IMR-90 (cell line): ENCODE data around the gene RAD51B. TPM values are rescaled to one million over a fixed set of nuclear protein-coding genes. Genes with fewer than 3 reads are reported as not detected.

Source experiments
- ATAC-seq: fragments of 200-7000 bp; cut with Tn5 transposase; 2 replicates; pipeline ENCODE4 v1.9.1; 2020; ENCODE audit warnings: low read depth, mild to moderate bottlenecking, moderate library complexity
- BruUV-seq: library from RNA; stranded (reverse); fragments of 400-500 nt; replicated peaks from 2 replicates; lab custom pipeline; 2021; lab: Mats Ljungman, UMichigan
- CTCF ChIA-PET: fragments of 300-600 bp; formaldehyde crosslinking; extraction: SDS; loops from one replicate; lab custom pipeline; 2021; ENCODE audit warnings: antibody characterized with exemption; lab: Yijun Ruan, JAX
- POLR2A ChIA-PET: fragments of 300-600 bp; sonication (Branson Sonifier 250); formaldehyde crosslinking; loops from one replicate; lab custom pipeline; 2022; ENCODE audit warnings: antibody characterized with exemption; ENCODE audit not compliant: unreplicated experiment; lab: Charles Lee
- DNase-seq: peaks from one replicate; pipeline ENCODE4 v3.0.0; 2013
- H2AFZ ChIP-seq: replicated peaks from 2 replicates; pipeline ENCODE3; 2013; ENCODE audit warnings: low read length, mild to moderate bottlenecking; ENCODE audit not compliant: poor library complexity
- H2AK5ac ChIP-seq: 2 replicates; pipeline ENCODE4 v1.6.1; 2013; ENCODE audit warnings: low read depth, low read length, inconsistent platforms
- H2AK9ac ChIP-seq: replicated peaks from 2 replicates; pipeline ENCODE3; 2013; ENCODE audit warnings: mild to moderate bottlenecking, low read depth, low read length, moderate library complexity; ENCODE audit not compliant: poor library complexity
- H2BK120ac ChIP-seq: 2 replicates; pipeline ENCODE4 v1.6.1; 2013; ENCODE audit warnings: low read depth, low read length, inconsistent platforms
- H2BK15ac ChIP-seq: 3 replicates; pipeline ENCODE4 v1.6.1; 2013; ENCODE audit warnings: low read depth, low read length, inconsistent platforms
- H2BK20ac ChIP-seq: 2 replicates; pipeline ENCODE4 v1.6.1; 2013; ENCODE audit warnings: low read depth, mild to moderate bottlenecking, inconsistent platforms, low read length, moderate library complexity
- H2BK5ac ChIP-seq: 2 replicates; pipeline ENCODE4 v1.6.1; 2013; ENCODE audit warnings: mild to moderate bottlenecking, low read depth, low read length, inconsistent platforms; ENCODE audit not compliant: poor library complexity, severe bottlenecking
- H3K14ac ChIP-seq: replicated peaks from 2 replicates; pipeline ENCODE4 v1.6.1; 2013; ENCODE audit warnings: low read depth, low read length, inconsistent platforms
- H3K18ac ChIP-seq: 2 replicates; pipeline ENCODE4 v1.6.1; 2013; ENCODE audit warnings: low read depth, low read length, control low read depth
- H3K23ac ChIP-seq: 2 replicates; pipeline ENCODE4 v1.6.1; 2013; ENCODE audit warnings: low read depth, low read length, inconsistent platforms
- H3K27ac ChIP-seq: 2 replicates; pipeline ENCODE4 v1.5.1; 2013; ENCODE audit warnings: mild to moderate bottlenecking, control low read depth, low read length; ENCODE audit not compliant: insufficient read depth
- H3K27me3 ChIP-seq: 2 replicates; pipeline ENCODE4 v1.6.1; 2013; ENCODE audit warnings: low read length; ENCODE audit not compliant: control insufficient read depth, insufficient read depth
- H3K36me3 ChIP-seq: 2 replicates; pipeline ENCODE4 v1.6.1; 2013; ENCODE audit warnings: low read length, mixed read lengths; ENCODE audit not compliant: control insufficient read depth, insufficient read depth
- H3K4ac ChIP-seq: 2 replicates; pipeline ENCODE4 v1.6.1; 2013; ENCODE audit warnings: low read depth, low read length, inconsistent platforms
- H3K4me1 ChIP-seq: 2 replicates; pipeline ENCODE4 v1.6.1; 2013; ENCODE audit warnings: low read length, mixed read lengths; ENCODE audit not compliant: control insufficient read depth, insufficient read depth
- H3K4me2 ChIP-seq: 2 replicates; pipeline ENCODE4 v1.6.1; 2013; ENCODE audit warnings: low read depth, mild to moderate bottlenecking, control low read depth, low read length, moderate library complexity
- H3K4me3 ChIP-seq: 2 replicates; pipeline ENCODE4 v1.5.1; 2013; ENCODE audit warnings: low read depth, mild to moderate bottlenecking, control low read depth, low read length, moderate library complexity; ENCODE audit not compliant: insufficient read depth
- H3K56ac ChIP-seq: 2 replicates; pipeline ENCODE4 v1.6.1; 2013; ENCODE audit warnings: low read length, inconsistent platforms; ENCODE audit not compliant: insufficient read depth; ENCODE audit errors: extremely low read depth
- H3K79me1 ChIP-seq, 2 experiments: 2 replicates each; pipeline ENCODE4 v1.6.1; 2013; ENCODE audit warnings: low read length in 2 of 2, inconsistent platforms in 1 of 2, low read depth in 1 of 2
- H3K9ac ChIP-seq: 2 replicates; pipeline ENCODE4 v1.6.1; 2013; ENCODE audit warnings: low read depth, low read length, control low read depth
- H3K9me1 ChIP-seq: 2 replicates; pipeline ENCODE4 v1.6.1; 2013; ENCODE audit warnings: low read length, inconsistent platforms; ENCODE audit not compliant: insufficient read depth
- H3K9me3 ChIP-seq: 2 replicates; pipeline ENCODE4 v1.6.1; 2013; ENCODE audit warnings: low read length; ENCODE audit not compliant: control insufficient read depth, insufficient read depth
- H4K20me1 ChIP-seq: 2 replicates; pipeline ENCODE4 v1.6.1; 2013; ENCODE audit warnings: low read length, inconsistent platforms; ENCODE audit not compliant: insufficient read depth
- H4K5ac ChIP-seq: 2 replicates; pipeline ENCODE4 v1.6.1; 2013; ENCODE audit warnings: mild to moderate bottlenecking, low read depth, low read length, control low read depth
- H4K8ac ChIP-seq, 2 experiments: 2 replicates each; pipeline ENCODE4 v1.6.1; 2013; ENCODE audit warnings: low read depth in 2 of 2, low read length in 2 of 2, control low read depth in 1 of 2, inconsistent platforms in 1 of 2
- H4K91ac ChIP-seq: 2 replicates; pipeline ENCODE4 v1.6.1; 2013; ENCODE audit warnings: low read depth, low read length, inconsistent platforms; ENCODE audit not compliant: insufficient read depth
- BHLHE40 ChIP-seq: fragments of 150-350 bp; IDR thresholded peaks from 2 replicates; pipeline ENCODE4 v1.6.1; 2016; ENCODE audit warnings: mild to moderate bottlenecking, low read depth, low read length
- NFE2L2 ChIP-seq: fragments of 150-350 bp; IDR thresholded peaks from 2 replicates; pipeline ENCODE4 v1.6.1; 2016; ENCODE audit warnings: low read depth, mild to moderate bottlenecking, low read length
- RCOR1 ChIP-seq: IDR thresholded peaks from 2 replicates; pipeline ENCODE4 v1.6.1; 2012; ENCODE audit warnings: mild to moderate bottlenecking, low read length, improper control_type of control experiment; ENCODE audit not compliant: insufficient replicate concordance
- RFX5 ChIP-seq: IDR thresholded peaks from 2 replicates; pipeline ENCODE4 v1.8.0; 2012; ENCODE audit warnings: low read depth, mild to moderate bottlenecking, low read length, moderate library complexity
- WGBS, 2 experiments: methylation state at CpG; one replicate each; pipeline versions ENCODE4 v1.1.5 to v1.1.7; 2013; ENCODE audit warnings: missing lambda C conversion rate in 2 of 2; ENCODE audit not compliant: insufficient read length in 1 of 2; ENCODE audit errors: extremely low coverage in 2 of 2; 5-methylcytosine and 5-hydroxymethylcytosine counted together
- dilution Hi-C: fragments of 300-500 bp; cut with HindIII; formaldehyde crosslinking; loops from one replicate; pipeline ENCODE4 v1.14.3; 2018; ENCODE audit warnings: low sequenced_read_pairs; ENCODE audit not compliant: unreplicated experiment
- in situ Hi-C: fragments of 300-500 bp; cut with MboI; formaldehyde crosslinking; loops from 3 replicates; pipeline ENCODE4 v1.14.3; 2019; ENCODE audit warnings: low sequenced_read_pairs, inconsistent platforms, mixed read lengths
- intact Hi-C: fragments of 100-400 bp; cut with micrococcal nuclease; formaldehyde crosslinking; loops from 2 replicates; pipeline ENCODE4 v1.10.0; 2022
- polyA plus RNA-seq, 3 experiments: library from polyadenylated mRNA; depleted of rRNA; stranded (reverse); fragments of >200 nt; gene quantifications; 2 replicates each; pipeline ENCODE4 v1.2.3, GENCODE V29; 2012; ENCODE audit warnings: low replicate concordance in 1 of 3
- total RNA-seq: library from RNA; depleted of rRNA; stranded (reverse); fragments of >200 nt; gene quantifications from 2 replicates; pipeline ENCODE4 v1.2.3, GENCODE V29; 2012

RAD51B gene
- total and polyA plus RNA-seq, 2 of the 4 experiments (the other 2 are of a cell fraction) = 5.1 to 18.8 TPM

GRCh38 chr14:68407285-68407684 is 587.7 kb downstream of the RAD51B start:
- no peak overlapping the region for H3K14ac ChIP-seq
- BruUV-seq = no TSS peak
- H2BK15ac ChIP-seq = no peak overlapping the region
- no peak overlapping the region for H2BK20ac ChIP-seq
- H3K27ac ChIP-seq = no peak overlapping the region
- no peaks in the 10 kb centered on the region for H3K9me3 ChIP-seq
- H3K4me3 ChIP-seq = no peak overlapping the region
- no peak overlapping the region for H2AFZ ChIP-seq
- H2BK5ac ChIP-seq = no peak overlapping the region
- in situ Hi-C loops = no loop called here
- intact Hi-C loops = loop anchor here (5.0 kb wide), 1 partner anchor 465 kb away; no protein-coding TSS in a partner anchor
- no peak overlapping the region for H2AK5ac ChIP-seq
- no peaks in the 10 kb centered on the region for H4K20me1 ChIP-seq
- peak; percentile 62 for DNase-seq
- CTCF ChIA-PET = interaction anchor here (0.6 kb wide), 1 partner anchor 160 kb away, joined by 3 read pairs; no protein-coding TSS in a partner anchor
- H4K8ac ChIP-seq = no peak overlapping the region
- ATAC-seq = no peak
- H3K36me3 ChIP-seq = no peaks in the 10 kb centered on the region
- peaks cover 0 to 4% of the 10 kb centered on the region in 2 experiments; a peak in 1 of 4 replicates for H3K79me1 ChIP-seq
- no peaks in the 10 kb centered on the region for H3K27me3 ChIP-seq
- H3K4me1 ChIP-seq = peaks cover 19% of the 10 kb centered on the region
- dilution Hi-C loops = no loop called here
- no peak overlapping the region for H2BK120ac ChIP-seq
- no peak overlapping the region for H2AK9ac ChIP-seq
- no peak overlapping the region for H3K4ac ChIP-seq
- H3K9me1 ChIP-seq = peaks cover 10% of the 10 kb centered on the region
- no peak overlapping the region for H3K23ac ChIP-seq
- no CpG with 5 or more reads among the region's 1 CpG for WGBS, 2 experiments
- no peak overlapping the region for H3K9ac ChIP-seq
- no peak overlapping the region for H3K56ac ChIP-seq
- POLR2A ChIA-PET = no interaction called here
- no peak overlapping the region for H4K5ac ChIP-seq
- no peak overlapping the region for H3K4me2 ChIP-seq
- no peak overlapping the region for H4K91ac ChIP-seq
- no peak for TF ChIP-seq RFX5
- no peak for TF ChIP-seq RCOR1
- TF ChIP-seq BHLHE40 = peak; percentile 52; the same call in 1 of the 2 replicates
- TF ChIP-seq NFE2L2 = no peak
- H3K18ac ChIP-seq = no peak overlapping the region
